WTC11 (cell line): Measurements from ENCODE around the gene TOMM5.

Experiments used
- ETV6 ChIP-seq: sonication (generic); formaldehyde crosslinking; IDR thresholded peaks from 2 replicates; pipeline ENCODE4 v1.8.1; 2022; ENCODE audit warnings: mild to moderate bottlenecking, missing genetic modification reagents
- PRRX2 ChIP-seq: fragments of 250-450 bp; sonication (Bioruptor Pico); IDR thresholded peaks from 2 replicates; pipeline ENCODE4 v1.8.0; 2021; ENCODE audit warnings: mild to moderate bottlenecking
- TCF7 ChIP-seq: sonication (generic); formaldehyde crosslinking; IDR thresholded peaks from 2 replicates; pipeline ENCODE4 v1.8.0; 2022; ENCODE audit warnings: mild to moderate bottlenecking, low read depth, missing genetic modification reagents, moderate library complexity
- ZNF396 ChIP-seq: fragments of 250-450 bp; sonication (Bioruptor Pico); IDR thresholded peaks from 2 replicates; pipeline ENCODE4 v1.8.0; 2021; ENCODE audit warnings: mild to moderate bottlenecking, moderate library complexity, borderline replicate concordance
- TF ChIP-seq, protein P1 (sequence below): fragments of 200-600 bp; IDR thresholded peaks from 2 replicates; pipeline ENCODE4 v1.8.0; 2022; ENCODE audit warnings: antibody characterized with exemption
- TF ChIP-seq, protein P2 (sequence below): sonication (generic); formaldehyde crosslinking; IDR thresholded peaks from 2 replicates; pipeline ENCODE4 v1.8.1; 2023; ENCODE audit warnings: mild to moderate bottlenecking, missing genetic modification reagents

DNA sequence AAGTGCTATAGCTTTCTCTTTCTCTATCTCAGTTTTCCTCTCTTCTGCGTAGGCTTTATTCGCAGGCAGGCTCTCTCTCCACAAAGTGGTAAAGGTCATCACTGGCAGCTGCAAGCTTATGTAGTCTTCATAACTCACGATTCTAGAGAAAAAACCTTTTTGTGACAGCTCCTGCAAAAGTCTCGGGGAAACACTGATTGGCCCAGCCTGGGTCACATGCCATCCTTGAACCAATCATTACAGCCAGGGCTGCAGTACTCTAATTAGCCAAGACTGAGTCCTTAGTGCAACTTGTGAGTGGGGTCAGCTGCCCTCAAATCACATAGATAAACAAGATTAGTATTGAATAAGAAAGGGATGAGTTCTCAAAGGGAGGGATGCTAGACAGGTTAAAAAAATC lies 40.1 kb upstream of the TOMM5 start:
- TF ChIP-seq, protein P1, sequence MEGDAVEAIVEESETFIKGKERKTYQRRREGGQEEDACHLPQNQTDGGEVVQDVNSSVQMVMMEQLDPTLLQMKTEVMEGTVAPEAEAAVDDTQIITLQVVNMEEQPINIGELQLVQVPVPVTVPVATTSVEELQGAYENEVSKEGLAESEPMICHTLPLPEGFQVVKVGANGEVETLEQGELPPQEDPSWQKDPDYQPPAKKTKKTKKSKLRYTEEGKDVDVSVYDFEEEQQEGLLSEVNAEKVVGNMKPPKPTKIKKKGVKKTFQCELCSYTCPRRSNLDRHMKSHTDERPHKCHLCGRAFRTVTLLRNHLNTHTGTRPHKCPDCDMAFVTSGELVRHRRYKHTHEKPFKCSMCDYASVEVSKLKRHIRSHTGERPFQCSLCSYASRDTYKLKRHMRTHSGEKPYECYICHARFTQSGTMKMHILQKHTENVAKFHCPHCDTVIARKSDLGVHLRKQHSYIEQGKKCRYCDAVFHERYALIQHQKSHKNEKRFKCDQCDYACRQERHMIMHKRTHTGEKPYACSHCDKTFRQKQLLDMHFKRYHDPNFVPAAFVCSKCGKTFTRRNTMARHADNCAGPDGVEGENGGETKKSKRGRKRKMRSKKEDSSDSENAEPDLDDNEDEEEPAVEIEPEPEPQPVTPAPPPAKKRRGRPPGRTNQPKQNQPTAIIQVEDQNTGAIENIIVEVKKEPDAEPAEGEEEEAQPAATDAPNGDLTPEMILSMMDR: no peak
- TF ChIP-seq ETV6 (no peak), PRRX2 (CRISPR knock-in tag) (no peak), ZNF396 (CRISPR knock-in tag) (no peak), TCF7 (CRISPR knock-in tag) (no peak)
- TF ChIP-seq, protein P2, sequence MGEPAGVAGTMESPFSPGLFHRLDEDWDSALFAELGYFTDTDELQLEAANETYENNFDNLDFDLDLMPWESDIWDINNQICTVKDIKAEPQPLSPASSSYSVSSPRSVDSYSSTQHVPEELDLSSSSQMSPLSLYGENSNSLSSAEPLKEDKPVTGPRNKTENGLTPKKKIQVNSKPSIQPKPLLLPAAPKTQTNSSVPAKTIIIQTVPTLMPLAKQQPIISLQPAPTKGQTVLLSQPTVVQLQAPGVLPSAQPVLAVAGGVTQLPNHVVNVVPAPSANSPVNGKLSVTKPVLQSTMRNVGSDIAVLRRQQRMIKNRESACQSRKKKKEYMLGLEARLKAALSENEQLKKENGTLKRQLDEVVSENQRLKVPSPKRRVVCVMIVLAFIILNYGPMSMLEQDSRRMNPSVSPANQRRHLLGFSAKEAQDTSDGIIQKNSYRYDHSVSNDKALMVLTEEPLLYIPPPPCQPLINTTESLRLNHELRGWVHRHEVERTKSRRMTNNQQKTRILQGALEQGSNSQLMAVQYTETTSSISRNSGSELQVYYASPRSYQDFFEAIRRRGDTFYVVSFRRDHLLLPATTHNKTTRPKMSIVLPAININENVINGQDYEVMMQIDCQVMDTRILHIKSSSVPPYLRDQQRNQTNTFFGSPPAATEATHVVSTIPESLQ: no peak
